HepG2 (cell line): ENCODE results near the gene PPP2R2D. TPM values are rescaled to one million over a fixed set of nuclear protein-coding genes. Genes with fewer than 3 reads are reported as not detected.

Experiments
- AKAP8 ChIP-seq: sonication (generic); formaldehyde crosslinking; IDR thresholded peaks from 2 replicates; pipeline ENCODE4 v1.5.1; 2020; ENCODE audit warnings: mild to moderate bottlenecking, missing genetic modification reagents
- BRF2 ChIP-seq: sonication (generic); formaldehyde crosslinking; IDR thresholded peaks from 2 replicates; pipeline ENCODE4 v1.8.1; 2022; ENCODE audit warnings: mild to moderate bottlenecking, missing genetic modification reagents
- E2F2 ChIP-seq: sonication (generic); formaldehyde crosslinking; IDR thresholded peaks from 2 replicates; pipeline ENCODE4 v1.4.0; 2020; ENCODE audit warnings: missing genetic modification reagents, borderline replicate concordance
- EED ChIP-seq: sonication (generic); formaldehyde crosslinking; IDR thresholded peaks from 2 replicates; pipeline ENCODE4 v1.5.0; 2020; ENCODE audit warnings: mild to moderate bottlenecking, missing genetic modification reagents
- GZF1 ChIP-seq: sonication (generic); formaldehyde crosslinking; IDR thresholded peaks from 2 replicates; pipeline ENCODE4 v1.5.1; 2020; ENCODE audit warnings: mild to moderate bottlenecking, missing genetic modification reagents
- HMG20A ChIP-seq: IDR thresholded peaks from 2 replicates; pipeline ENCODE4 v1.6.1; 2016; ENCODE audit warnings: borderline replicate concordance
- JDP2 ChIP-seq: sonication (generic); formaldehyde crosslinking; IDR thresholded peaks from 2 replicates; pipeline ENCODE4 v1.8.1; 2022; ENCODE audit warnings: missing genetic modification reagents, borderline replicate concordance
- JUN ChIP-seq: sonication (generic); formaldehyde crosslinking; IDR thresholded peaks from 2 replicates; pipeline ENCODE4 v1.4.0; 2020; ENCODE audit warnings: mild to moderate bottlenecking, missing genetic modification reagents
- KDM5A ChIP-seq: fragments of 200-600 bp; sonication (generic); IDR thresholded peaks from 2 replicates; pipeline ENCODE4 v1.7.0; 2018; ENCODE audit warnings: antibody characterized with exemption, mild to moderate bottlenecking, low read length, borderline replicate concordance
- SNAI1 ChIP-seq: sonication (generic); formaldehyde crosslinking; IDR thresholded peaks from 2 replicates; pipeline ENCODE4 v1.5.0; 2020; ENCODE audit warnings: mild to moderate bottlenecking, missing genetic modification reagents, borderline replicate concordance
- TAF1 ChIP-seq: sonication (generic); formaldehyde crosslinking; IDR thresholded peaks from 2 replicates; pipeline ENCODE4 v1.4.0; 2020; ENCODE audit warnings: missing genetic modification reagents
- TBX3 ChIP-seq: fragments of 450-650 bp; IDR thresholded peaks from 2 replicates; pipeline ENCODE4 v1.6.1; 2017; ENCODE audit warnings: antibody characterized with exemption, mild to moderate bottlenecking, inconsistent platforms, borderline replicate concordance
- TEAD2 ChIP-seq: sonication (generic); formaldehyde crosslinking; IDR thresholded peaks from 2 replicates; pipeline ENCODE4 v1.9.0; 2021; ENCODE audit warnings: missing genetic modification reagents
- TSC22D2 ChIP-seq: sonication (generic); formaldehyde crosslinking; IDR thresholded peaks from 2 replicates; pipeline ENCODE4 v1.5.1; 2020; ENCODE audit warnings: missing genetic modification reagents, mild to moderate bottlenecking, borderline replicate concordance
- ZBTB38 ChIP-seq: sonication (generic); formaldehyde crosslinking; IDR thresholded peaks from 2 replicates; pipeline ENCODE4 v1.5.1; 2020; ENCODE audit warnings: mild to moderate bottlenecking, missing genetic modification reagents
- ZEB1 ChIP-seq: IDR thresholded peaks from 2 replicates; pipeline ENCODE4 v1.6.1; 2012; ENCODE audit warnings: mild to moderate bottlenecking, low read depth, inconsistent platforms; ENCODE audit not compliant: insufficient replicate concordance
- ZFYVE20 ChIP-seq: sonication (generic); formaldehyde crosslinking; IDR thresholded peaks from 2 replicates; pipeline ENCODE4 v1.8.0; 2023; ENCODE audit warnings: low read depth, mild to moderate bottlenecking, moderate library complexity, missing genetic modification reagents, borderline replicate concordance
- ZNF512B ChIP-seq: sonication (generic); formaldehyde crosslinking; IDR thresholded peaks from 2 replicates; pipeline ENCODE4 v1.5.1; 2020; ENCODE audit warnings: missing genetic modification reagents, mild to moderate bottlenecking, borderline replicate concordance
- ZNF577 ChIP-seq: sonication (generic); formaldehyde crosslinking; IDR thresholded peaks from 2 replicates; pipeline ENCODE4 v1.4.0; 2020; ENCODE audit warnings: mild to moderate bottlenecking, low read depth, missing genetic modification reagents, borderline replicate concordance
- ZNF605 ChIP-seq: sonication (generic); formaldehyde crosslinking; IDR thresholded peaks from 2 replicates; pipeline ENCODE4 v1.8.0; 2022; ENCODE audit warnings: mild to moderate bottlenecking, missing genetic modification reagents
- polyA plus RNA-seq, 8 experiments: library from polyadenylated mRNA; depleted of rRNA in 3 of 8; stranded (reverse) in 7 of 8; unstranded in 1 of 8; fragments of >200 nt; fragmentation: Illumina TruSeq in 4 of 8; extraction: Trizol in 4 of 8; gene quantifications; 2 replicates each; pipeline versions ENCODE4 v1.2.1 to v1.2.3, GENCODE V29; 2011 to 2016; ENCODE audit warnings: low read depth in 4 of 8, missing spikeins in 1 of 8, mixed read lengths in 1 of 8; ENCODE audit not compliant: insufficient read depth in 1 of 8
- total RNA-seq, 5 experiments: library from RNA; depleted of rRNA; stranded (reverse); fragments of >200 nt; fragmentation: Illumina TruSeq; extraction: Trizol; gene quantifications; 2 replicates each; pipeline ENCODE4 v1.2.3, GENCODE V29; 2016; ENCODE audit warnings: low read depth in 1 of 5
- TF ChIP-seq, protein P1 (sequence below): sonication (generic); formaldehyde crosslinking; IDR thresholded peaks from 2 replicates; pipeline ENCODE4 v1.8.1; 2023; ENCODE audit warnings: mild to moderate bottlenecking, moderate library complexity, missing genetic modification reagents

PPP2R2D gene
- total and polyA plus RNA-seq, 2 of the 13 experiments (the other 11 are each of a cell fraction or from before 2014, with no cell fraction given), result 32.7 to 33.2 TPM

DNA sequence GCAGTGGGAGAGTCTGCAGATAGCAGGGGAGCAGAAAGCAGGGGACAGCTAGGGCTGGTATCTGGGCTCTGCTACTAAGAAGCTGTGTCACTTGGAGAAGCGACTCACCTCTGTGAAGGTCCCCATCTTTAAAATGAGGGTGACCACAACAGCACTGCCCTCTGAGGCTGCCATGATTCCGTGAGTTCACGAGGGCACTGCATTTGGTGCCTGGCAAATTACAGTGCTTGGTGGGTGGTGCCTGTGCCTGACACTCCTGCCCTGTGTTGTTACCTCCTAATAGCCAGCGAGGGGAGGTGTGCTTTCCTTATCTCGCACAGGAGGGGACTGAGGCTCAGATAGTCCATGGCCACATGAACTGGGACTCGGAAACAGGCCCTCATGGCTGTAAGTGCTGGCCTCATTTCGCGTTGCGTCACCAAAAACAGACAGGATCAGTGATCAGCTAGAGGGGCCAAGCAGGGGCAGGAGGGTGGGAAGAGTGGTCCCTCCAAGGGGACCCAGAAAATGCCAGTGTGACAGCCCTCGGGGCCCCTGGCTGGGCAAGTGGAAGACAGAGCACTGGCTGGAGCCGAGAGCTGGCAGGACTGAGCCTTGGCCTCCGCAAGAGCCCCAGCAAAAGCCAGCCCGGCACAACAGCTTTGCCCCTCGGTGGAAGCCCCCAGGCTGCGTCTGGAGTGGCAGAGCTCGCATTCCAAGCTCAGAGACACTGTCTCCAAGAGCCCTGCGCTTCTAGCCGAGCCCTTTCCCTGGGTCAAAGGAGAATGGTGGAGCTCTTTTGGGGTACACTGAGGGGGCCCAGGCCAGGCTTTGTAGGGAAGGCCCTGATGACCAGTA is 98.3 kb downstream of the PPP2R2D start (continued):
- TF ChIP-seq EED (CRISPR knock-in tag) (no peak), KDM5A (no peak), HMG20A (CRISPR knock-in tag) (no peak), ZNF512B (CRISPR knock-in tag) (0 out of 2 replicates have a peak, but pooled peaks have one; percentile 21), JDP2 (CRISPR knock-in tag) (no peak), E2F2 (CRISPR knock-in tag) (no peak), BRF2 (CRISPR knock-in tag) (no peak), TEAD2 (CRISPR knock-in tag) (no peak), ZFYVE20 (no peak), ZNF577 (CRISPR knock-in tag) (no peak), TSC22D2 (no peak), TAF1 (no peak), GZF1 (0 out of 2 replicates have a peak, but pooled peaks have one; percentile 3), TBX3 (no peak), ZEB1 (no peak), ZBTB38 (CRISPR knock-in tag) (peak; percentile 52), ZNF605 (no peak), SNAI1 (no peak), JUN (CRISPR knock-in tag) (no peak), AKAP8 (no peak; the same call in 1 of the 2 replicates)
- TF ChIP-seq, protein P1, sequence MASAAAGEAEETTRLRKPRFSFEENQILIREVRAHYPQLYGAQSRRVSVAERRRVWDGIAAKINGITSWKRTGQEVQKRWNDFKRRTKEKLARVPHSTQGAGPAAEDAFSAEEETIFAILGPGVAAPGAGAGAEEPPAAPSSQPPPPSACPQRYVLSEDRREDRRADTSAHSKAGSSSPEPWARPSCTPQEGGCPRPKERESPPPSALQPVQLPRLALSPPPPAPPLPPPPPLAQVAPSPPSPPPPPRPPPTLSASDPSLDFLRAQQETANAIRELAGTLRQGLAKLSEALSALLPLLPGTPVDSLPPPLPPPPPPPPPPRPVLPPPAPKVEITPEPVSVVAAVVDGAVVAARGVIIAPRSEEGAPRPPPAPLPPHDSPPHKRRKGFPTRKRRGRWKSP (CRISPR knock-in tag), result no peak
